ENCODE data around the gene FBXL13.
"Not testable (repeated sequence)": the region's sequence is repeated elsewhere in the genome, so short reads cannot be mapped to it uniquely, and the experiment has no call there.

Gene FBXL13

DNA sequence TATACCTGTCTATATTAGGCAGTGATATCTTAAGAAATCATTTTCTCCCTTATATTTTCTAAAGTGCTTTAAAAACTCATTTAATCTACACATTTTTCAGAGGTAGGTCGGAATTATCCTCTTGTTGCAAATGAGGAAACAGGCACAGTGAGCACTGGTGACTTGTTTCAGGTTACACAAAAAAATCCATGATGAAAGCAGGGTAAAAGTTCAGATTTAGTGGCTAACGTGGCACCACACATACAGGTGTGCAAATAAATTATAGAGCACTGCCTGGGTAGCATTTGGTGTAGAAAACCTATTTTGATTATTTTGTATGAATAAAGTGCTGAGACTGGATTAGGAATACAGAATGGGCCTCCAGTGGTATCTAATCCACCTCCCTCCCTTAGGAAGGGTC is 26.9 kb upstream of the FBXL13 start:
- TF ChIP-seq, protein P1, sequence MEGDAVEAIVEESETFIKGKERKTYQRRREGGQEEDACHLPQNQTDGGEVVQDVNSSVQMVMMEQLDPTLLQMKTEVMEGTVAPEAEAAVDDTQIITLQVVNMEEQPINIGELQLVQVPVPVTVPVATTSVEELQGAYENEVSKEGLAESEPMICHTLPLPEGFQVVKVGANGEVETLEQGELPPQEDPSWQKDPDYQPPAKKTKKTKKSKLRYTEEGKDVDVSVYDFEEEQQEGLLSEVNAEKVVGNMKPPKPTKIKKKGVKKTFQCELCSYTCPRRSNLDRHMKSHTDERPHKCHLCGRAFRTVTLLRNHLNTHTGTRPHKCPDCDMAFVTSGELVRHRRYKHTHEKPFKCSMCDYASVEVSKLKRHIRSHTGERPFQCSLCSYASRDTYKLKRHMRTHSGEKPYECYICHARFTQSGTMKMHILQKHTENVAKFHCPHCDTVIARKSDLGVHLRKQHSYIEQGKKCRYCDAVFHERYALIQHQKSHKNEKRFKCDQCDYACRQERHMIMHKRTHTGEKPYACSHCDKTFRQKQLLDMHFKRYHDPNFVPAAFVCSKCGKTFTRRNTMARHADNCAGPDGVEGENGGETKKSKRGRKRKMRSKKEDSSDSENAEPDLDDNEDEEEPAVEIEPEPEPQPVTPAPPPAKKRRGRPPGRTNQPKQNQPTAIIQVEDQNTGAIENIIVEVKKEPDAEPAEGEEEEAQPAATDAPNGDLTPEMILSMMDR (IDR thresholded peaks at IDR 0.05; ENCODE audit: low read depth, low read length, missing control alignments), result no peak
- no peak for DNase-seq (ENCODE audit: low read depth)
- in situ Hi-C loops (cut with HindIII; ENCODE audit: low sequenced_read_pairs), result no loop called here
- no peak overlapping the region for H3K4me3 ChIP-seq (ENCODE audit: low read depth, low read length)

DNA sequence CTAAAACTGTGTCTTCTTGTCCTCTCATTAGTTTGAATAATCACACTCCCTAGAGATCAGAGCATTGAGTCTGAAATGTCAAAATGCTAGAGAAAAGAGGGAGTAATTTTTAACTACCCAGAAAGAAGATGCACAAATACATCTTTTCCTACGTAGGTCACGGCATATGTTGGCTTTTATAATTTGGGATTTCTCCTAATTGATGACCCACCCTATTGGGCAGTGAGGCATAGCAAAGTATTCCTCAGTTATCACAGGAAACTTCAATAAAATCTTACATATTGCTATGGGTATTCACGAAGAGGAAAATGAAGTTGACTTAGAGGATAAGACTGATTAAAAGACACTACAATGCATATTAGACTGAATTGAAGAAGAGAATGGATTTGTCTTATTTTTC is 25.8 kb upstream of the FBXL13 start:
- in situ Hi-C loops (cut with HindIII; ENCODE audit: low sequenced_read_pairs), result no loop called here
- TF ChIP-seq, protein P1 (IDR thresholded peaks at IDR 0.05; ENCODE audit: low read depth, low read length, missing control alignments), result no peak
- no peak overlapping the region for H3K4me3 ChIP-seq (ENCODE audit: low read depth, low read length)
- no peak for DNase-seq (ENCODE audit: low read depth)

DNA sequence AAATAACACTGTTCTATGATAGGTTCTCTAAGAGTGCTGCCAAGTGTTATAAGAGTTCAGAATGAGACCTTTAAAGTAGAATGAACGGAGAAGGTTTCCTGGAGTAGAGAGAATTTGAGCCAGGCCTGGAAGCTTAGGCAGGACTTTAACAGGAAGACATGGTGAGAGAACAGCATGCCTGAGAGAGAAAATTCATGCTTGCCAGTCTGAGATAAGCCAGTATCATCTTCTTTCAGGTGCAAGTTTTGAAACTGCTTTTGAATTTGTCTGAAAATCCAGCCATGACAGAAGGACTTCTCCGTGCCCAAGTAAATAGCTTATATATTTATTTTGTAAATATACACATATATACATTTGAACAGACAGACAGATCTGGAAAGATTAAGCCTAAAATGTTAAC is 22.4 kb upstream of the FBXL13 start:
- no peak for DNase-seq (ENCODE audit: low read depth)
- TF ChIP-seq, protein P1 (IDR thresholded peaks at IDR 0.05; ENCODE audit: low read depth, low read length, missing control alignments), result no peak
- in situ Hi-C loops (cut with HindIII; ENCODE audit: low sequenced_read_pairs), result no loop called here
- no peak overlapping the region for H3K4me3 ChIP-seq (ENCODE audit: low read depth, low read length)

DNA sequence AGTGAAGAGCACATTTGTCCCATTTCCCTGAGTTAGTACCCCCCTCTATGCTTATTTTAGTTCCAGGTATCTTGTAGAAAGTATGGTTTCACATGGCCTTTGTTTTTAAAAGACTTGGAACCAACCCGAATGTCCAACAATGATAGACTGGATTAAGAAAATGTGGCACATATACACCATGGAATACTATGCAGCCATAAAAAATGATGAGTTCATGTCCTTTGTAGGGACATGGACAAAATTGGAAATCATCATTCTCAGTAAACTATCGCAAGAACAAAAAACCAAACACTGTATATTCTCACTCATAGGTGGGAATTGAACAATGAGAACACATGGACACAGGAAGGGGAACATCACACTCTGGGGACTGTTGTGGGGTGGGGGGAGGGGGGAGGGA is 21.0 kb upstream of the FBXL13 start:
- H3K4me3 ChIP-seq (ENCODE audit: low read depth, low read length); in situ Hi-C loops (cut with HindIII; ENCODE audit: low sequenced_read_pairs); DNase-seq (ENCODE audit: low read depth): not testable (repeated sequence)

DNA sequence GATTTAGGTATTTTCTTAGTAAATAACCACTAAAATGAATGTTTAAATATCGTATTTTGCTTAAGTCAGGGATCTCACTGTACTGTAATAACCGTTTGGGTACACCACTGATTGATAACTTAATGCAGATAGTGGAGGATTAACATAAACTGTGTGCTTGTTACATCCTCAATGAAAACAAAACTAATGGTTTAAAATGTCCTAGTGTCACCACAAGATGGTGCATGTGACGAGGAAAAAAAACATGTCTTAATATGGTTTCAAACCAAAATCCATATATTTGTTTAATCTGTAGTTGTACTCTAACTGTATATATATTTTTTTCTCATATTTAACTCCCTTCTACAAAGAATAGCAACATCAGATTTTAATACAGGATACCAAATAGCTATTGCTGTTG is 19.5 kb upstream of the FBXL13 start:
- no peak for DNase-seq (ENCODE audit: low read depth)
- no peak overlapping the region for H3K4me3 ChIP-seq (ENCODE audit: low read depth, low read length)
- TF ChIP-seq, protein P1 (IDR thresholded peaks at IDR 0.05; ENCODE audit: low read depth, low read length, missing control alignments), result no peak
- in situ Hi-C loops (cut with HindIII; ENCODE audit: low sequenced_read_pairs), result no loop called here

DNA sequence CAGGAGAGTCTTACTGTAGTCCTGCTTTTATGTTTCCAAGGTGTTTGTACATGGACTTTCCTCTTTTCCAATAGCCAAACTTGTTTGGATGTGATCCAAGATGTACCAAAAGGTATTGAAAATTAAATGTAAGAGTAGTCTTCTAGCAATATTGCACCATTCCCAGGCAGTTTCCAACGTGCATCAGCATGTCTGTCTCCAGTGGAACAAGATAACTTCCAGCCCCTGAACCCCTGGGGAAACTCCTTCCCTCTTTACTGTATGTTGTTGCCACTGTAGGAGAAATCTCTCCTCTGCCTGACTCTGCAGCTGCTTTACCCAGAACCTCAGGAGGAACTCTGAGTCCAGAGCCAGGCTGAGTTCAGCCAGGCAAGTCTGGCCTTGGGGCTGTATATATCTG is 18.8 kb upstream of the FBXL13 start:
- TF ChIP-seq, protein P1 (IDR thresholded peaks at IDR 0.05; ENCODE audit: low read depth, low read length, missing control alignments), result no peak
- DNase-seq (ENCODE audit: low read depth), result no peak
- no peak overlapping the region for H3K4me3 ChIP-seq (ENCODE audit: low read depth, low read length)
- in situ Hi-C loops (cut with HindIII; ENCODE audit: low sequenced_read_pairs), result no loop called here

DNA sequence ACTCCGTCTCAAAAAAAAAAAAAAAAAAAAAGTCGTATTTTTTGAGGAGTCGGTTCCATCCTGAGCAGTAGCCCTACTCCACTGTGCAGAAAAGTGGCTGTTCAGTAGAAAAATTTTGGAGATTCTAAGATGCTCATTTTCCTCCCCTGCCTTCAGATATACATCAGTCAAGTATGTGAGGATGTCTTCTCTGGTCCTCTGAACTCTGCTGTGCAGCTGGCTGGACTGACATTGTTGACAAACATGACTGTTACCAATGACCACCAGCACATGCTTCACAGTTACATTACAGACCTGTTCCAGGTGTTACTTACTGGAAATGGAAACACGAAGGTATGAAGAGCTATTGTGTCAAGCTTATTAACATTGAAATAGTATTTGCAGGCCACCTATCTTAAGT is 17.7 kb upstream of the FBXL13 start:
- H3K4me3 ChIP-seq (ENCODE audit: low read depth, low read length); DNase-seq (ENCODE audit: low read depth); in situ Hi-C loops (cut with HindIII; ENCODE audit: low sequenced_read_pairs): not testable (repeated sequence)

DNA sequence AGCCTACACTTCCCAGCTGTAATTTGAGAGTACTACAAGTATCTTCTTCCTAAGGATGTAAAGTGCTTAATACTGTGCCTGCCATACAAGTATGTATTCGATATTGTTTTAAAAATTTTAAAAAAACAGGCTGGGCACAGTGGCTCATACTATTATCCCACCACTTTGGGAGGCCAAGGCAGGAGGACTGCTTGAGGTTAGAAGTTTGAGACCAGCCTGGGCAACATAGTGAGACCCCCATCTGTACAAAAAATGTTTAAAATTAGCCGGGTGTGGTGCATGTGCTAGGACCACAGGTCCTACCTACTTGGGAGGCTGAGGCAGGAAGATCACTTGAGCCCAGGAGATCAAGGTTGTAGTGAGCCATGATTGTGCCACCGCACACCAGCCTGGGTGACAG is 8.6 kb upstream of the FBXL13 start:
- no peak overlapping the region for H3K4me3 ChIP-seq (ENCODE audit: low read depth, low read length)
- TF ChIP-seq, protein P1 (IDR thresholded peaks at IDR 0.05; ENCODE audit: low read depth, low read length, missing control alignments), result no peak
- no peak for DNase-seq (ENCODE audit: low read depth)
- in situ Hi-C loops (cut with HindIII; ENCODE audit: low sequenced_read_pairs), result no loop called here
